ENCODE data around the gene KLB.
"Not testable (repeated sequence)": the region's sequence is repeated elsewhere in the genome, so short reads cannot be mapped to it uniquely, and the experiment has no call there.

GRCh38 chr4:39371209-39371608, 35.5 kb upstream of the KLB start:
- TF ChIP-seq CTCF, POLR2AphosphoS5, EP300 (IDR thresholded peaks at IDR 0.05): not testable (repeated sequence)

Measured in suprapubic skin (tissue), 4 donors.